Testis (tissue), 3 donors: Measurements from ENCODE around the gene TEX48. TPM values are rescaled to one million over a fixed set of nuclear protein-coding genes. Genes with fewer than 3 reads are reported as not detected.

Experiments used
- DNase-seq: peaks from one replicate; pipeline ENCODE4 v3.0.0-alpha.2; 2019
- H3K27ac ChIP-seq, 2 donors: fragments of 200-600 bp; sonication (generic); one replicate each; pipeline ENCODE4 v1.5.1; 2019
- H3K27me3 ChIP-seq: fragments of 200-600 bp; sonication (generic); one replicate; pipeline ENCODE4 v1.5.1; 2019
- H3K36me3 ChIP-seq: fragments of 200-600 bp; sonication (generic); one replicate; pipeline ENCODE4 v1.5.1; 2017; ENCODE audit warnings: low read depth; ENCODE audit errors: missing control alignments
- H3K4me1 ChIP-seq: fragments of 200-600 bp; sonication (generic); one replicate; pipeline ENCODE4 v1.5.1; 2019
- H3K4me3 ChIP-seq, 2 donors: fragments of 200-600 bp; sonication (generic); one replicate each; pipeline ENCODE4 v1.5.1; 2017 to 2019
- H3K9me3 ChIP-seq: fragments of 200-600 bp; sonication (generic); one replicate; pipeline ENCODE4 v1.5.1; 2017
- CTCF ChIP-seq, 3 experiments: fragments of 450-650 bp in 2 of 3; fragments of 200-600 bp in 1 of 3; sonication (generic) in 1 of 3; IDR thresholded peaks; one replicate each; pipeline ENCODE4 v1.5.1; 2016 to 2019; ENCODE audit warnings: antibody characterized with exemption in 3 of 3, mild to moderate bottlenecking in 2 of 3, moderate library complexity in 1 of 3
- POLR2A ChIP-seq: fragments of 450-650 bp; IDR thresholded peaks from one replicate; pipeline ENCODE4 v1.6.1; 2017; ENCODE audit warnings: antibody characterized with exemption, mild to moderate bottlenecking, moderate library complexity
- WGBS, 2 donors: methylation state at CpG; one replicate each; pipeline ENCODE4 v1.1.5; 2018; 5-methylcytosine and 5-hydroxymethylcytosine counted together
- intact Hi-C: fragments of 100-400 bp; cut with DNase I; formaldehyde crosslinking; loops from one replicate; pipeline ENCODE4 v1.15.1; 2023; ENCODE audit warnings: low total_unique reads
- polyA plus RNA-seq: library from polyadenylated mRNA; stranded (reverse); fragments of 350-450 nt; fragmentation: Illumina TruSeq; extraction: RNeasy Lipid Tissue Mini Kit (QIAGEN cat#74804); gene quantifications from one replicate; pipeline ENCODE4 v1.2.3, GENCODE V29; 2014; ENCODE audit warnings: low read depth, low replicate concordance; ENCODE audit not compliant: insufficient read depth
- total RNA-seq, 2 donors: library from RNA; depleted of rRNA; stranded (reverse); fragments of >200 nt; gene quantifications; one replicate each; pipeline ENCODE4 v1.2.3, GENCODE V29; 2016

The TEX48 gene
- total and polyA plus RNA-seq, 3 donors from 2014 or later: 11.5 to 44.0 (median 34.6) TPM

GRCh38 chr9:114723931-114724330 is 41.9 kb upstream of the TEX48 start:
- Histone ChIP-seq H3K4me1 (no peaks in the 10 kb centered on the region), H3K4me3 (no peak overlapping the region), H3K9me3 (no peaks in the 10 kb centered on the region), H3K27ac (no peak overlapping the region), H3K27me3 (no peaks in the 10 kb centered on the region), H3K36me3 (no peaks in the 10 kb centered on the region)
- no peak for DNase-seq
- intact Hi-C loops: no loop called here
- no peak for TF ChIP-seq POLR2A
- no peak for TF ChIP-seq CTCF (IDR thresholded peaks at IDR 0.05)
- 96% methylated on average over 1 of the region's 1 CpG for WGBS, 2 donors

DNA sequence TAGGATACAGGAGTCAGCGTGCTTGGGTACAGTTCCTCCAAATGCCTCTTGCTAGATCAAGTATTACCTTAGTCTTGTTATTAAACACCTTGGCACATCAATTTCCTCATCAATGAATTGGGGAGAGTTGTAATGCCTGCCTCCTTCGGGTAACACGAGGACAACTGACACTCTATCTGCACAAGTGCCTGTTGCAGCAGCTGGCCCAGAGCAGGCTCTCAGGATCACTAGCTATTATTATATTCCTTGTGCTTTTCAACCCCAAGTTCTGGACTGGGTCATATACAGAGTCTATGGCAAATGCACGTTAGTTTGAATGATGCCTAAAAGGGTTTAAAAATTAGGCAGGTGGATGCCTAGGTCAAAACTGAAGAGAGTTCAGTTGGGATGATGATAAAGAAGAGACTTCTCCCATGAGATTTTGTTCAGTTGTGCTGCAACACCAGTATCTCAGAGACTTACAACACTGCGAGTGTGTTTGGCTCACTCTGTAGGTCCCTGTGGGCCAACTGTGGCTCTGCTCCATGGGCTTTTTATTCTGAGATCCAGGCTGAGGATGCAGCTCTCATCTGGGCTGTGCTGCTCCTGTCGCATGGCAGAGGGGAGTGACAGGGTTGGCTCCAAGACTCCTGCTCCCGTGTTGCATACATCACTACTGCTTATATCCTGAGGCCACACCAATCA is 41.1 kb upstream of the TEX48 start:
- Histone ChIP-seq H3K27ac (no peak overlapping the region), H3K4me1 (no peaks in the 10 kb centered on the region), H3K36me3 (no peaks in the 10 kb centered on the region), H3K27me3 (no peaks in the 10 kb centered on the region), H3K4me3 (no peak overlapping the region), H3K9me3 (no peaks in the 10 kb centered on the region)
- no peak for DNase-seq
- intact Hi-C loops: no loop called here
- WGBS, 2 donors: 61 to 70% methylated on average over 7 of the region's 7 CpGs
- TF ChIP-seq CTCF (IDR thresholded peaks at IDR 0.05) (no peak), POLR2A (no peak)

DNA sequence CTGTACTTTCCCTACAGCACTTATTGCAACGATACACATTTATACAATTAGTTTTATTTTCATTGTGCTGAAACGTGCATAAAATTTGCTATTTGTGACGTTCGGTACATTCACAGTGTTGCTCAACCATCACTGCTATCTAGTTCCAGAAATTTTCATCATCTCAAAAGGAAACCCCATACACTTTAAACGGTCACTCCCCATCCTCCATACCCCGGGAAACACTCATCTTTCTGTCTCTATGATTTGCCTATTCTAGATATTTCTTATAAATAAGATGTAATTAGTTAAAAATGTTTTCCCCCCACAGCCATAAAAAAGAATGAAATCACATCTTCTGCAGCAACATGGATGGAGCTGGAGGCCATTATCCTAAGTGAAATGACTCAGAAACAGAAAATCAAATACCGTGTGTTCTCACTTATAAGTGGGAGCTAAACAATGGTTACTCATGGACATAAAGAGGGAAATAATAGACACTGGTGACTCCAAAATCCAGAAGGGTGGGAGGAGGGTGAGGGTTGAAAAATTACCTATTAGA is 40.2 kb upstream of the TEX48 start:
- 73 to 79% methylated on average over 7 of the region's 7 CpGs for WGBS, 2 donors
- no peak overlapping the region for H3K27ac ChIP-seq
- intact Hi-C loops: no loop called here
- H3K4me3 ChIP-seq: no peak overlapping the region
- DNase-seq: no peak
- no peaks in the 10 kb centered on the region for H3K27me3 ChIP-seq
- TF ChIP-seq CTCF (IDR thresholded peaks at IDR 0.05) (no peak), POLR2A (no peak)
- H3K4me1 ChIP-seq: no peaks in the 10 kb centered on the region
- no peaks in the 10 kb centered on the region for H3K9me3 ChIP-seq
- H3K36me3 ChIP-seq: no peaks in the 10 kb centered on the region

DNA sequence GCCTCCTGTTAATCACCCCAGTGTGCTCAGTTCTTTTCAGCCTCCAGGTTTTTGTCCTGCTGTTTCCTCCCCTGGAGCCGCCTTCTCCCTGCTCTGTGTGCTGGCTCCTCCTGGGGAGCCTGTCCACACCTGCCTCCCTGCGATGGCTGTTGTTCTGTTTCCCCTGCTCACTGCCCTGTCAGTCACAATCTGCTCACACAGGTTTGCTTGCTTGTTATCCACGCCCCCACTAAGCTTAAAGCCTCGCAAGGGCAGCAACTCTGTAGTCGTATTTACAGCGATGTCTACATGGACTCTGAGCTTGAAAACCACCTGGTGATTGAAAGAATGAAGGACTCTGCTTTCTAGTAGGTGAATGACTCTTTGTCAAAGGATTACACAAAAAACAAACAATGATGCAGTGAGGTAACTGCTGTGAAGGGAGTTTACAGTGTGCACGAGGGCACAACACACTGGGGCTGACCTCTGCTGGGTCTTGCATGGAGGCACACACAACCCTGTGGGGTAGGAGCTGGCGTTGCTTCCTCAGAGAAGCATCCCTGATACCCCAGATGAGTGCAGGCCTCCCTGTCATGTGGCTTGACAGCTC is 39.6 kb upstream of the TEX48 start:
- Histone ChIP-seq H3K36me3 (no peaks in the 10 kb centered on the region), H3K27ac (no peak overlapping the region), H3K4me3 (no peak overlapping the region), H3K4me1 (no peaks in the 10 kb centered on the region), H3K9me3 (no peaks in the 10 kb centered on the region), H3K27me3 (no peaks in the 10 kb centered on the region)
- WGBS, 2 donors: 66 to 68% methylated on average over 7 to 8 of the region's 8 CpGs
- TF ChIP-seq CTCF (IDR thresholded peaks at IDR 0.05) (no peak), POLR2A (no peak)
- DNase-seq: no peak
- intact Hi-C loops: no loop called here
